RWPE1 (cell line): ENCODE data around the gene UBE2D2.
A peak's percentile ranks its signal among the peaks of the same experiment; 100 is the strongest.

Experiments
- CTCF ChIA-PET: fragments of 350-600 bp; sonication (Branson Sonifier 250); formaldehyde crosslinking; extraction: SDS; loops from one replicate; lab custom pipeline; 2021; lab: Yijun Ruan, JAX
- POLR2A ChIA-PET: fragments of 400-600 bp; formaldehyde crosslinking; extraction: SDS; loops from one replicate; lab custom pipeline; 2020; ENCODE audit warnings: antibody characterized with exemption; ENCODE audit not compliant: low non-redundant PET; lab: Yijun Ruan, JAX
- DNase-seq: peaks from one replicate; pipeline ENCODE4 v3.0.0; 2012; ENCODE audit warnings: low spot score
- H3K27ac ChIP-seq: fragments of 450-650 bp; 2 replicates; pipeline ENCODE4 v1.5.1; 2017
- CTCF ChIP-seq: fragments of 450-650 bp; conservative IDR thresholded peaks from 2 replicates; pipeline ENCODE4 v1.5.1; 2017; ENCODE audit warnings: low read depth, mild to moderate bottlenecking

UBE2D2 gene

GRCh38 chr5:139639619-139640380, 78.7 kb downstream of the UBE2D2 start:
- peak overlapping the region; percentile 25 for H3K27ac ChIP-seq
- no peak for TF ChIP-seq CTCF
- CTCF ChIA-PET, result interaction anchor here (0.7 to 3.2 kb wide), 2 partner anchors 38 to 126 kb away, joined by 4 to 19 read pairs; no protein-coding TSS in a partner anchor
- no peak for DNase-seq
- POLR2A ChIA-PET, result interaction anchor here (1.9 kb wide), 1 partner anchor 12 kb away, joined by 5 read pairs; no protein-coding TSS in a partner anchor

- ChIA-PET CTCF (interaction anchor here (0.7 to 3.2 kb wide), 2 partner anchors 37 to 125 kb away, joined by 4 to 19 read pairs; no protein-coding TSS in a partner anchor), POLR2A (interaction anchor here (1.9 kb wide), 1 partner anchor 11 kb away, joined by 5 read pairs; no protein-coding TSS in a partner anchor)
- DNase-seq, result no peak
- no peak for TF ChIP-seq CTCF
- peak overlapping the region; percentile 25 for H3K27ac ChIP-seq
Measured at GRCh38 chr5:139640421-139641115, 79.4 kb downstream of the UBE2D2 start.

GRCh38 chr5:139641116-139642080, 80.3 kb downstream of the UBE2D2 start:
- no peak for DNase-seq
- peak overlapping the region; percentile 20; the same call in 1 of the 2 replicates for H3K27ac ChIP-seq
- CTCF ChIA-PET, result interaction anchor here (1.1 to 3.2 kb wide), 3 partner anchors 8 to 124 kb away, joined by 3 to 19 read pairs (median 5); no protein-coding TSS in a partner anchor
- POLR2A ChIA-PET, result no interaction called here
- no peak for TF ChIP-seq CTCF

- ChIA-PET POLR2A (no interaction called here), CTCF (interaction anchor here (1.1 to 1.2 kb wide), 2 partner anchors 9 to 34 kb away, joined by 3 to 5 read pairs; no protein-coding TSS in a partner anchor)
- no peak for TF ChIP-seq CTCF
- H3K27ac ChIP-seq, result no peak overlapping the region
- no peak for DNase-seq
Measured at GRCh38 chr5:139642213-139642612, 81.1 kb downstream of the UBE2D2 start.

- ChIA-PET CTCF (interaction anchor here (0.5 to 1.0 kb wide), 3 partner anchors 10 to 122 kb away, joined by 3 to 5 read pairs (median 4); no protein-coding TSS in a partner anchor), POLR2A (no interaction called here)
- no peak for TF ChIP-seq CTCF
- no peak for DNase-seq
- peak overlapping the region; percentile 17; the same call in 1 of the 2 replicates for H3K27ac ChIP-seq
Measured at GRCh38 chr5:139642891-139643871, 82.0 kb downstream of the UBE2D2 start.
